ENCODE results near the gene CSNK2A1.

The CSNK2A1 gene

GRCh38 chr20:433300-433975, 110.2 kb downstream of the CSNK2A1 start:
- Histone ChIP-seq H3K4me3 (ENCODE audit: low read length) (no peak overlapping the region), H3K27ac (ENCODE audit: low read length) (no peak overlapping the region), H4K20me1 (ENCODE audit: insufficient read depth, low read length) (no peaks in the 10 kb centered on the region), H3K9me2 (replicated peaks; ENCODE audit: insufficient read depth, low read length) (no peaks in the 10 kb centered on the region), H2AFZ (ENCODE audit: low read length) (no peak overlapping the region), H3K4me2 (ENCODE audit: low read depth, low read length) (no peak overlapping the region), H3F3A (ENCODE audit: insufficient read depth, low read length) (peaks cover 13% of the 10 kb centered on the region), H3K9ac (ENCODE audit: low read length) (no peak overlapping the region), H3K9me3 (replicated peaks; ENCODE audit: insufficient read depth, low read length) (no peaks in the 10 kb centered on the region), H3K4me1 (ENCODE audit: low read length) (peaks cover 14% of the 10 kb centered on the region), H3K27me3 (replicated peaks; ENCODE audit: insufficient read depth, low read length) (no peaks in the 10 kb centered on the region), H3K79me2 (ENCODE audit: low read length) (no peaks in the 10 kb centered on the region; the same call in 1 of the 2 replicates), H3K36me3 (replicated peaks; ENCODE audit: insufficient read depth, low read length) (no peaks in the 10 kb centered on the region)
- TF ChIP-seq CTCF (IDR thresholded peaks at IDR 0.05; ENCODE audit: low read length) (no peak), EZH2phosphoT487 (IDR thresholded peaks at IDR 0.05; ENCODE audit: low read length) (no peak), EZH2 (optimal IDR thresholded peaks at IDR 0.05; ENCODE audit: low read depth, low read length) (no peak)
- no peak for DNase-seq

- Histone ChIP-seq H3K4me2 (ENCODE audit: low read depth, low read length) (no peak overlapping the region), H3F3A (ENCODE audit: insufficient read depth, low read length) (peaks cover 7% of the 10 kb centered on the region)
Measured at GRCh38 chr20:432677-433299, 110.8 kb downstream of the CSNK2A1 start.

GRCh38 chr20:432208-432607, 111.4 kb downstream of the CSNK2A1 start:
- Histone ChIP-seq H3K9me3 (replicated peaks; ENCODE audit: insufficient read depth, low read length) (no peaks in the 10 kb centered on the region), H3K4me1 (ENCODE audit: low read length) (peaks cover 2% of the 10 kb centered on the region), H3K27ac (ENCODE audit: low read length) (no peak overlapping the region), H3K9ac (ENCODE audit: low read length) (no peak overlapping the region), H4K20me1 (ENCODE audit: insufficient read depth, low read length) (no peaks in the 10 kb centered on the region), H2AFZ (ENCODE audit: low read length) (no peak overlapping the region), H3K9me2 (replicated peaks; ENCODE audit: insufficient read depth, low read length) (no peaks in the 10 kb centered on the region), H3K36me3 (replicated peaks; ENCODE audit: insufficient read depth, low read length) (no peaks in the 10 kb centered on the region), H3K27me3 (replicated peaks; ENCODE audit: insufficient read depth, low read length) (no peaks in the 10 kb centered on the region), H3K4me3 (ENCODE audit: low read length) (no peak overlapping the region), H3F3A (ENCODE audit: insufficient read depth, low read length) (0 out of 2 replicates have a peak, but pooled peaks cover 2% of the 10 kb centered on the region), H3K79me2 (ENCODE audit: low read length) (no peaks in the 10 kb centered on the region; the same call in 1 of the 2 replicates), H3K4me2 (ENCODE audit: low read depth, low read length) (no peak overlapping the region)
- TF ChIP-seq EZH2 (optimal IDR thresholded peaks at IDR 0.05; ENCODE audit: low read depth, low read length) (no peak), EZH2phosphoT487 (IDR thresholded peaks at IDR 0.05; ENCODE audit: low read length) (no peak), CTCF (IDR thresholded peaks at IDR 0.05; ENCODE audit: low read length) (no peak)
- no peak for DNase-seq

More at GRCh38 chr20:432677-433299, 110.8 kb downstream of the CSNK2A1 start:
- no peak for DNase-seq
- H2AFZ ChIP-seq (ENCODE audit: low read length): no peak overlapping the region
- H3K9me2 ChIP-seq (replicated peaks; ENCODE audit: insufficient read depth, low read length): no peaks in the 10 kb centered on the region
- H3K4me3 ChIP-seq (ENCODE audit: low read length): no peak overlapping the region
- H3K9me3 ChIP-seq (replicated peaks; ENCODE audit: insufficient read depth, low read length): no peaks in the 10 kb centered on the region
- H3K27me3 ChIP-seq (replicated peaks; ENCODE audit: insufficient read depth, low read length): no peaks in the 10 kb centered on the region
- no peaks in the 10 kb centered on the region for H4K20me1 ChIP-seq (ENCODE audit: insufficient read depth, low read length)
- H3K36me3 ChIP-seq (replicated peaks; ENCODE audit: insufficient read depth, low read length): no peaks in the 10 kb centered on the region
- no peak overlapping the region for H3K27ac ChIP-seq (ENCODE audit: low read length)
- H3K4me1 ChIP-seq (ENCODE audit: low read length): peaks cover 8% of the 10 kb centered on the region
- no peak for TF ChIP-seq CTCF (IDR thresholded peaks at IDR 0.05; ENCODE audit: low read length)
- TF ChIP-seq EZH2 (optimal IDR thresholded peaks at IDR 0.05; ENCODE audit: low read depth, low read length): no peak
- TF ChIP-seq EZH2phosphoT487 (IDR thresholded peaks at IDR 0.05; ENCODE audit: low read length): no peak
- H3K9ac ChIP-seq (ENCODE audit: low read length): no peak overlapping the region
- H3K79me2 ChIP-seq (ENCODE audit: low read length): no peaks in the 10 kb centered on the region; the same call in 1 of the 2 replicates

All from MM.1S (cell line).